GM19328 (cell line): ENCODE measurements around the gene KRTAP5-2.
"Not testable (repeated sequence)": the region's sequence is repeated elsewhere in the genome, so short reads cannot be mapped to it uniquely, and the experiment has no call there.

Experiments
- ATAC-seq: cut with Tn5 transposase; IDR thresholded peaks from one replicate; pipeline ENCODE4 v1.9.1; 2021; ENCODE audit warnings: mild to moderate bottlenecking, moderate library complexity; ENCODE audit not compliant: unreplicated experiment

KRTAP5-2 gene

DNA sequence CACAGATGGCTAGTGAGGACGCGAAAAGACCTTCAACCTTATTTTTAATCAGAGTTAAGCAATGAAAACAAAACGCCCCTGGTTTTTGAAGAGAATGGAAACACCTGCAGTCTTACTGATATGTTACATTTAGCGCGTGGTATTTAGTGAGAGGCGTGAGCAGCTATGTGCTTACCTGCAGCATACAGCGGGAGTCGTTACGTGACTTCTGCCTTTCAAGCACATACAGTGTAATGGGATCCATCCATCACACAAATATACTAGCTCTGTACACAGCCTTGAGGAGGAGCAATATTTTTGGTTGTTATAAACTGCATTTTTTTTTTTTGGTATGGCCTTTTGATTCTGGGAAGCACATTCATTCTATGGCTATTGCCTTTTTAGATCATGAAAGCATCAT lies 5.5 kb downstream of the KRTAP5-2 start:
- no peak for ATAC-seq

DNA sequence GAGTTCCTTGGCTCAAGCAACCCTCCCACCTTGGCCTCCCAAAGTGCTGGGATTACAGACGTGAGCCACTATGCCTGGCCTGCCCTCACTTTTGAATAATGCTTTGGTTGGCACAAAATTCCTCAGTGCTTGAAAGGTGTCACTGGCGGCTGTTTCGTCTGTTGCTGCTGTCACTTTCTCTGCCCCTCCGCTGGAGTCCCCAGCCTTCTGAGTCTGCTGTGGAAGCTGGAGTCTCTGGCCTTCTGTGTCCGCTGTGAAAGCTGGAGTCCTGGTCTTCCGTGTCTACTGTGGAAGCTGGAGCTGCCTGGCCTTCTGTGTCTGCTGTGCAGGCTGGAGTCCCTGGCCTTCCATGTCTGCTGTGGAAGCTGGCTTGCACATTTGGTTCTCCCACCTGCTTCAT lies 8.1 kb downstream of the KRTAP5-2 start:
- ATAC-seq: no peak

DNA sequence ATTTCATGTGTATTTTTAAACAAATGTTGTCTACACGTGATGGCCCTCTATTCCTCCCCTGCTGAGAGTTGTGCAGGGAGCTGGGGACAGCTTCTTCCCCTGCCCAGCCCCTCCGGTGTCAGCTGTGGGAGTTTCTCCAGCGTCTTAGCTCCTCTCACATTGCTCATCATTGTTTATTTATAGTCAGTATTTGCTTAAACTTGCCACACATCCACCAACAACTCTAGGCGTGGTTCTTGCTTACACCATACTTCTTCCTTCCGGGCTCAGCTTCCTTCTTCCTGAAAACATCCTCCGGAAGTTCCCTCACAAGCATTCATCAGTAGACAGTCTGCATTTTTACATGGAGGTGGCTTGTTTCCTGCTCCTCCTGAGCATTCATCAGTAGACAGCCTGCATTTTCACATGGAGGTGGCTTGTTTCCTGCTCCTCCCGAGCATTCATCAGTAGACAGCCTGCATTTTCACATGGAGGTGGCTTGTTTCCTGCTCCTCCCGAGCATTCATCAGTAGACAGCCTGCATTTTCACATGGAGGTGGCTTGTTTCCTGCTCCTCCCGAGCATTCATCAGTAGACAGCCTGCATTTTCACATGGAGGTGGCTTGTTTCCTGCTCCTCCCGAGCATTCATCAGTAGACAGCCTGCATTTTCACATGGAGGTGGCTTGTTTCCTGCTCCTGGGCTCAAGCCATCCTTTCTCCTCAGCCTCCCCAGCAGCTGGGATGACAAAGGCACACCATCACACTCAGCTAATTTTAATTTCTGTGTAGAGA lies 8.7 kb downstream of the KRTAP5-2 start:
- not testable (repeated sequence) for ATAC-seq

DNA sequence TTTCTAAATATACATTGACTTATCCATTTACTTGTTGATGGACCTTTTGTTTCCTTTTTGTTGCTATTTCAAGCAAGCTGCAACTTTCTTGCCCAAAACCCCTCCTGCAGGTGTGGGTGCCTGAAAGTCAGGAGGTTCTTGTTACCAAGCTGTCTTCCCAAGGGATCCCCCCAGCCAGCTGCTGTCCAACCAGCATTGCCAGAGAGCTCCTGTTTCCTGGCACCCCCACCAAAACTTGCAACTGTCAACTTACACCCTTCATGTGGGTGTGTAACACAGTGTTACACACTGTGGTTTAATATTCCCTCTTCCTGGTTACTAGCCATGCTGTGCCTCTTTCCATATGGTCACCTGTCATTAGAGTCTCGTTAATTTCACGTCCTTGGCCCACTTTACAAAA lies 11.4 kb downstream of the KRTAP5-2 start:
- no peak for ATAC-seq

GRCh38 chr11:1584661-1585370 lies 13.3 kb downstream of the KRTAP5-2 start, which contains the start of gene KRTAP5-1:
KRTAP5-1 (minus strand) TSS chr11:1585283; CDS start chr11:1585249, 34 bp downstream.
- ATAC-seq: not testable (repeated sequence)

GRCh38 chr11:1582909-1583308 lies 15.2 kb downstream of the KRTAP5-2 start:
- not testable (repeated sequence) for ATAC-seq

- ATAC-seq: no peak
Measured at GRCh38 chr11:1581976-1582375, 16.1 kb downstream of the KRTAP5-2 start.

- ATAC-seq: no peak
Measured at GRCh38 chr11:1576825-1577224, 21.3 kb downstream of the KRTAP5-2 start.

- not testable (repeated sequence) for ATAC-seq
Measured at GRCh38 chr11:1575756-1576155, 22.3 kb downstream of the KRTAP5-2 start.

DNA sequence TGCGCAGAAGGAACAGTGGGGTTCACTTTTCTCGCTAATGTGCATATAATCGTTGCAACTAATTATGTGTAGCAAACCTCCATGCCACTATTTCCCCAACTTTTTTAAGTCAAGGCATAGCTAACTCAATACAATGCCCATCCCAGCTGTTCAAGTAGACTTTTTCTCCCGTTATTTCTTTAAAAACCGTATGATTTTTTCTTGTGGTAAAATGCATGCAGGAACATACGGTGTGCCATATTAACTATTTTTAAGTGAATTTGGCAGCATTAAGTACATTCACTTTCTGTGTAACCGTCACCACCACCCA lies 23.2 kb downstream of the KRTAP5-2 start:
- no peak for ATAC-seq

DNA sequence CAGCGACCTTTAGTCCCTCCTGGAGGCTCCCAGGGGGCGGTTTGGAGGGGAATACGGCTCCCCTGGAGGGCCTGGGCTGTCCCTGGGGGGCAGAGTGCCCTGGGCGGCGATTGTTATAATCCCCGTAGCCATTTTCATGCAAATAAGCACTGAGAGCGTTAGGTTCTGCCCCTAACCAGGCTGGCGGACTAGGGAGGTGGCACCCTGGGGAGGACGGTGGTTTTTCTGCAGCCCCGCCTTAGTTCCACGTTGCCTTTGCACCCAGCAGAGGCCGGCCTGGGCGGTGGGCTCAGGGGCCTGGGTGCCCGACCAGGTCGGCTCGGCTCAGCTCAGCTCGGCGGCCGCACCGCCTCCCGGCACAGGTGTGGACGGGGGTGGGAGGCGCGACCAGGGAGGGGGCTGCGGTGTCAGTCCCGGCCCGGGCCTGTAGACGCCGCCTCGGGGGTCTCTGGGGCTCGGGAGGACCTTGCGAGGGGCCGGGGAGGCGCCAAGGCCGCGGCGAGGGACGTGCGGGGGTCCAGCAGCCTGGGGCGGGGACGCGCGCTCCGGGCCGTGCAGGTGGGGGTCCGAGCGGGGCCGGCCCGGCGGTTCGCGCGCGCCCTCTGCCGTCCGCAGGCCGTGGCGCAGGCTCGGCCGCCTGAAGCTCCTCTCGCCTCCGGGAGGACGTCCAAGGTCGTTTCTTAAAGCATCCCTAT lies 23.7 kb downstream of the KRTAP5-2 start:
- ATAC-seq: no peak

GRCh38 chr11:1573903-1574237 lies 24.2 kb downstream of the KRTAP5-2 start:
- ATAC-seq: no peak

GRCh38 chr11:1573077-1573902 lies 24.8 kb downstream of the KRTAP5-2 start:
- ATAC-seq: no peak

- no peak for ATAC-seq
Measured at GRCh38 chr11:1572197-1573076, 25.7 kb downstream of the KRTAP5-2 start, which contains the start of gene DUSP8. DUSP8 (minus strand) TSS chr11:1572271; CDS start chr11:1565826, 6,445 bp downstream.

- ATAC-seq: no peak
Measured at GRCh38 chr11:1571760-1572196, 26.3 kb downstream of the KRTAP5-2 start.

- no peak for ATAC-seq
Measured at GRCh38 chr11:1570896-1571759, 27.0 kb downstream of the KRTAP5-2 start.

- ATAC-seq: no peak
Measured at GRCh38 chr11:1570531-1570895, 27.6 kb downstream of the KRTAP5-2 start.

GRCh38 chr11:1570001-1570453 lies 28.1 kb downstream of the KRTAP5-2 start:
- no peak for ATAC-seq

- ATAC-seq: no peak
Measured at GRCh38 chr11:1569251-1569780, 28.8 kb downstream of the KRTAP5-2 start.
